ENCODE data around the gene TRPV2.

TRPV2 gene

GRCh38 chr17:16459855-16460550, 44.6 kb downstream of the TRPV2 start:
- no peak for DNase-seq

GRCh38 chr17:16460796-16461605, 45.6 kb downstream of the TRPV2 start:
- DNase-seq, result no peak

GRCh38 chr17:16461606-16461866, 46.2 kb downstream of the TRPV2 start:
- DNase-seq, result no peak

GRCh38 chr17:16462070-16462864, 46.9 kb downstream of the TRPV2 start:
- DNase-seq, result no peak

GRCh38 chr17:16463358-16464302, 48.3 kb downstream of the TRPV2 start:
- no peak for DNase-seq

GRCh38 chr17:16464303-16465051, 49.1 kb downstream of the TRPV2 start:
- DNase-seq, result no peak

- no peak for DNase-seq
Observed at GRCh38 chr17:16465052-16465312, 49.6 kb downstream of the TRPV2 start.

- DNase-seq, result no peak
Observed at GRCh38 chr17:16465861-16466338, 50.5 kb downstream of the TRPV2 start.

GRCh38 chr17:16466407-16466806, 51.0 kb downstream of the TRPV2 start:
- DNase-seq, result no peak

- DNase-seq, result no peak
Observed at GRCh38 chr17:16467044-16467443, 51.7 kb downstream of the TRPV2 start.

- DNase-seq, result no peak
Observed at GRCh38 chr17:16467886-16468285, 52.5 kb downstream of the TRPV2 start.

- no peak for DNase-seq
Observed at GRCh38 chr17:16468428-16468992, 53.1 kb downstream of the TRPV2 start.

- DNase-seq, result no peak
Observed at GRCh38 chr17:16470265-16470664, 54.9 kb downstream of the TRPV2 start.

GRCh38 chr17:16471295-16471694, 55.9 kb downstream of the TRPV2 start:
- DNase-seq, result no peak

GRCh38 chr17:16472539-16472938, 57.2 kb downstream of the TRPV2 start:
- no peak for DNase-seq

- no peak for DNase-seq
Observed at GRCh38 chr17:16473044-16474011, 58.0 kb downstream of the TRPV2 start.

GRCh38 chr17:16474012-16474725, 58.8 kb downstream of the TRPV2 start:
- no peak for DNase-seq

- DNase-seq, result no peak
Observed at GRCh38 chr17:16475179-16475704, 59.9 kb downstream of the TRPV2 start.

- DNase-seq, result no peak
Observed at GRCh38 chr17:16477255-16477654, 61.9 kb downstream of the TRPV2 start.

GRCh38 chr17:16477666-16478065, 62.3 kb downstream of the TRPV2 start:
- no peak for DNase-seq

All from CD4-positive, alpha-beta T cell treated with Interleukin-15 for 1 hour (primary cell).